ENCODE measurements around the gene AKAP7.

GRCh38 chr6:131285548-131285947 lies 150.3 kb downstream of the AKAP7 start:
- TF ChIP-seq EZH2 (IDR thresholded peaks at IDR 0.05; ENCODE audit: borderline replicate concordance, insufficient read depth, low read depth, low read length, poor library complexity, severe bottlenecking) (no peak), CTCF (IDR thresholded peaks at IDR 0.05) (no peak)

Measured in B cell (primary cell).